K562 (cell line): ENCODE results near the gene PPFIA3.

Experiments
- CTCF ChIP-seq, 3 experiments: IDR thresholded peaks in 2 of 3; conservative IDR thresholded peaks in 1 of 3; 2 replicates each; pipeline ENCODE4 v1.5.1; 2011 to 2012; ENCODE audit warnings: low read length in 3 of 3, mild to moderate bottlenecking in 3 of 3, control low read depth in 2 of 3, improper control_type of control experiment in 1 of 3, inconsistent platforms in 1 of 3, low read depth in 1 of 3, mixed read lengths in 1 of 3, moderate library complexity in 1 of 3; ENCODE audit not compliant: insufficient read depth in 2 of 3
- SP1 ChIP-seq: sonication (generic); formaldehyde crosslinking; IDR thresholded peaks from 2 replicates; pipeline ENCODE4 v1.8.1; 2022; ENCODE audit warnings: mild to moderate bottlenecking, missing genetic modification reagents

GRCh38 chr19:49070416-49070815 lies 48.9 kb upstream of the PPFIA3 start:
- TF ChIP-seq SP1 (CRISPR knock-in tag) (no peak), CTCF (IDR thresholded peaks at IDR 0.05 in 2 of 3, conservative IDR thresholded peaks at IDR 0.05 in 1 of 3; ENCODE audit: insufficient read depth in 2 of 3, low read depth in 1 of 3, low read length in 3 of 3) (no peak)
